Adipocyte (in vitro differentiated cells): ENCODE measurements around the gene LTA.
A peak's percentile ranks its signal among the peaks of the same experiment; 100 is the strongest.
"Not testable (repeated sequence)": the region's sequence is repeated elsewhere in the genome, so short reads cannot be mapped to it uniquely, and the experiment has no call there.

Experiments used
- DNase-seq: peaks from one replicate; pipeline ENCODE4 v3.0.0-alpha.2; 2015; ENCODE audit warnings: low read depth
- H3K27me3 ChIP-seq: replicated peaks from 2 replicates; pipeline ENCODE4 v1.7.0; 2013; ENCODE audit warnings: mild to moderate bottlenecking, low read length, moderate library complexity; ENCODE audit not compliant: control insufficient read depth, insufficient read depth
- H3K36me3 ChIP-seq: 2 replicates; pipeline ENCODE4 v1.7.0; 2013; ENCODE audit warnings: low read length, mild to moderate bottlenecking, moderate library complexity; ENCODE audit not compliant: control insufficient read depth, insufficient read depth, severe bottlenecking
- H3K4me1 ChIP-seq: 2 replicates; pipeline ENCODE4 v1.7.0; 2013; ENCODE audit warnings: mild to moderate bottlenecking, low read length, moderate library complexity; ENCODE audit not compliant: control insufficient read depth, insufficient read depth
- H3K4me3 ChIP-seq: 2 replicates; pipeline ENCODE4 v1.7.0; 2013; ENCODE audit warnings: mild to moderate bottlenecking, low read length, moderate library complexity
- H3K9ac ChIP-seq: 2 replicates; pipeline ENCODE4 v1.7.0; 2013; ENCODE audit warnings: mild to moderate bottlenecking, low read length, moderate library complexity
- H3K9me3 ChIP-seq: 2 replicates; pipeline ENCODE4 v1.7.0; 2013; ENCODE audit warnings: mild to moderate bottlenecking, low read length, moderate library complexity; ENCODE audit not compliant: control insufficient read depth

Gene LTA

DNA sequence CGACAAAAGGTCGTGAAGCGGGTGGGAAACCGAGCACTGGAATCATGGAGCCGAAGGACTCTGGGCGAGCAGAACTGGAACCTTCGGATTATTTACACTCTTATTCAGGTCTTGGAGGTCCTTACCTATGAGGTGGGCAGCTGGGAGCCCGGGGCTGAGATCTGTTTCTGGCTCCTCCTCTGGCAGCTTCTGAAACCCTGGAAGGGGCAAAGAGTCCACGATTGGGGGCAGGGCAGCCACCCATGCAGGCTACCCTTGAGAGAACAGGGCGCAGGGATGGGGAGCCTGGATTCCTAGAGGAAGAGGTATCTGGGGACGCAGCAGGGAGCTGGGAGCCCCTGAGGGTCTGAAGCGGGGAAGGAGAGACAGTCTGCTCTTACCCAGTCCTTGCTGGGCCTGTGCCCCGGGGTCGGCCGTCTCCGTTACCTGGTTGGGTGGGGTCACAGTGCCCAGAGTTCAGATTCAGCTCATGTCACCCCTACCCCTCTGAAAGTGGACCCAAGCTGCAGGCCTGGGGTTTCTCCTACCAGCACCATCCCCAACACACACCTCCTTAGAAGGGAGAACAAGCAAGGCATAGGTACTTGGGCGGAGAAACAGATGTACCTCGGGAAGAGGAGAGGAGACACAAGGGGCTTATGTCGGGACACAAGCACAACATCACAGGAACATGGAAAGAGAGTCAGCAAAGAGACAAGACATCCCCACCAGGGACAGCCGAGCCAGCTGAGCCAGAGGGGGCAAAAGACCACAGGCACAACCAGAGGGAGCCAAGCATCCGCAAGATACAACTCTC is 9.5 kb downstream of the LTA start:
- H3K9ac ChIP-seq = peak overlapping the region; percentile 96
- peak overlapping the region; percentile 96 for H3K4me3 ChIP-seq
- no peaks in the 10 kb centered on the region for H3K36me3 ChIP-seq
- H3K4me1 ChIP-seq = peaks cover 10% of the 10 kb centered on the region
- DNase-seq = no peak
- H3K27me3 ChIP-seq = no peaks in the 10 kb centered on the region
- no peaks in the 10 kb centered on the region for H3K9me3 ChIP-seq

DNA sequence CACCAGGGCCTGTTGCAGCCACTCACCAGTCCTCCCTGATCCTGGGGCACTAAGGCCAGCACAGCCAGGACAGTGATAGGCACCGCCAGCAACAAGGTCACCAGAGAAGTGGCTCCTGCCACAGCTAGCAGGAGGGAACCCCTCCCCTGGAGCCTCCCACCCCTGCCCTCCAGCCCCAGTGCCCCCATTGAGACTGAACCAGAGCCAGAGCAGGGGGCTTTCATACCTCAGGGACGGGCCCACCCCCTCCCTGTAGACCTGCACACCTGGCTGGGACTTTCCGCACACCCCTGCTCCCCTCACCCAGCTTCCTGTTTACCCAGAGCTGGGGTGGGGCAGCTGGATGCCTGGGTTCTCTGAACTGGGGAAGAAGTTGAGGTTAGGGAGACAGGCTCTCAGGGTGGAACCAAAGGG is 10.1 kb downstream of the LTA start, which contains the start of gene LTB:
TSS of gene LTB (minus strand) at position 195 of the 414 bp plus-strand sequence. CDS start at position 188, 7 bp downstream.
- Histone ChIP-seq H3K27me3 (no peaks in the 10 kb centered on the region), H3K9me3 (no peaks in the 10 kb centered on the region), H3K9ac (peak within 1 kb of the TSS; percentile 96), H3K4me3 (peak within 1 kb of the TSS; percentile 96), H3K36me3 (no peaks in the 10 kb centered on the region), H3K4me1 (peaks cover 10% of the 10 kb centered on the region)
- DNase-seq = no peak

DNA sequence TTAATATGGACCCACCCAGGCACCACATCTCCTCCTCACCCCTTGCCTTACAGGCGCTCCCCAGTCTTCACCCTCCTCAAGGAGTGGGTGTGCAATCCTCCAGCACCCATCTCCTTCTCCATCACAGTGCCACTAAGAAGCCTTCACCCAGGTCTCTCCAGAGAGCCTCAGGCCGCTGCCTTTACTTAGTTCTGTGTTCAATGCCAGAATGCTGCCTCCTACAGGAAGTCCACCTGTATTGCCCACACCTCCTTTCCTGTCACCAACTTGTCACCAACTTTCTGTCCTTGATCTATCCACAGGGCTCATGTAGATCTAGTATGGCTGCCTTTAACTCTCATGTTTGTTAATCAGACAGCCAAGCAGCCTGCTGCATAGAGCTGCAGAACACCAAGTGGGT is 13.4 kb downstream of the LTA start:
- Histone ChIP-seq H3K4me1 (peaks cover 8% of the 10 kb centered on the region), H3K9me3 (no peaks in the 10 kb centered on the region), H3K27me3 (no peaks in the 10 kb centered on the region), H3K9ac (no peak overlapping the region), H3K4me3 (no peak overlapping the region), H3K36me3 (no peaks in the 10 kb centered on the region)
- no peak for DNase-seq

DNA sequence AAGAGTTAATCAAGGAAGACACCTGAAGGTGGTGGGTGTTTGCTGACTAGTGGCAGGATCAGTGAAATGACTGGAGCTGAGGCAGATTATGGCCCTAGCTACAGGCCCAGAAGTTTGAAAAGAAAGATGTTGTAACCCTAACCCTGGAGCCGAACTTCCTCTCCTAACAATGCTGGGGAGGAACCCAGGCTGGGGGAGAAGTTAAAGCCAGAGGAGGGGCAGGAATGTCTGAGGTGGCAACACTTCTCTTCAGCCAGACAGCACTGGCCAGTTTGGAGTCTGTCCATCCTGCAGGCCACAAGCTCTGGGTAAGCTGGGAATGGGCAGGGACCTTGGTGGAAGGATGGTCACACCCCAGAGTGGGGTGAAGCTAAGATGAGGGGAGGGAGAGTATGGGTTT is 13.9 kb downstream of the LTA start, which contains the start of gene LST1:
TSS of gene LST1 (plus strand) at position 270 of the 400 bp plus-strand sequence. CDS start 1,023 bp downstream, outside the sequence.
- no peak for DNase-seq
- Histone ChIP-seq H3K9ac (no peak within 1 kb of the TSS), H3K4me3 (no peak within 1 kb of the TSS), H3K27me3 (no peaks in the 10 kb centered on the region), H3K9me3 (no peaks in the 10 kb centered on the region), H3K4me1 (peaks cover 6% of the 10 kb centered on the region), H3K36me3 (no peaks in the 10 kb centered on the region)

DNA sequence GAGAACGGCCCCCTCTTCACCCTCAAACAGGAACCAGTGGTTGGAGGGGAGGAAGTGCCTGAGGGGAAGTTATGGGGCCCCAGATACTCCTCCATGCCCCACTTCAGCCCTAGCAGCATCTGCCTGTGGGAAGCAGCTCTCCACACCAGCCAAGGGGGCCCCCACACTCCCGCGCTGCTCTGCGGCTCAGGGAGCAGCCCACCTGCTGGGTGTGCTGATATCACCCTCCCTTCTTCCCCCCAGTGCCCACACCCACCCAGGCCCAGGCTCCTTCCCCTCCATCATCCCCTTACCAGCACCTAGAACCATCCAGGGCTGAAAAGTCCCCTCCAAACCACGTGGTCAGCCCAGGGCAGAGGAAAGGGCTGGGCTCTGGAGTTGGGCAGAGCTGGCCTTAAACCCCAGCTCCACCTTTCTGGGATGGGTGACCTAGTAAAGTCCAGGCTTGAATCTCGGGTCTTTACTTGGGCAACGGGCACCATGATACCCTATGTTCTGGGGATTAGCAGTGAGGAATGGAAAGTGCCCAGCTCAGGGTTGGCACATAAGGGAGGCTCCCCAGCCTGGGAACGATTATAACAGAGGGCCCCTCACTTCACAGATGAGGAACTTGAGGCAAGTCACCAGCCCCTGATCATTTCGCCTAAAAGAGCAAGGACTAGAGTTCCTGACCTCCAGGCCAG is 14.7 kb downstream of the LTA start:
- no peak for DNase-seq
- peaks cover 2% of the 10 kb centered on the region for H3K4me1 ChIP-seq
- no peak overlapping the region for H3K9ac ChIP-seq
- no peaks in the 10 kb centered on the region for H3K36me3 ChIP-seq
- no peaks in the 10 kb centered on the region for H3K9me3 ChIP-seq
- H3K27me3 ChIP-seq = no peaks in the 10 kb centered on the region
- H3K4me3 ChIP-seq = no peak overlapping the region

DNA sequence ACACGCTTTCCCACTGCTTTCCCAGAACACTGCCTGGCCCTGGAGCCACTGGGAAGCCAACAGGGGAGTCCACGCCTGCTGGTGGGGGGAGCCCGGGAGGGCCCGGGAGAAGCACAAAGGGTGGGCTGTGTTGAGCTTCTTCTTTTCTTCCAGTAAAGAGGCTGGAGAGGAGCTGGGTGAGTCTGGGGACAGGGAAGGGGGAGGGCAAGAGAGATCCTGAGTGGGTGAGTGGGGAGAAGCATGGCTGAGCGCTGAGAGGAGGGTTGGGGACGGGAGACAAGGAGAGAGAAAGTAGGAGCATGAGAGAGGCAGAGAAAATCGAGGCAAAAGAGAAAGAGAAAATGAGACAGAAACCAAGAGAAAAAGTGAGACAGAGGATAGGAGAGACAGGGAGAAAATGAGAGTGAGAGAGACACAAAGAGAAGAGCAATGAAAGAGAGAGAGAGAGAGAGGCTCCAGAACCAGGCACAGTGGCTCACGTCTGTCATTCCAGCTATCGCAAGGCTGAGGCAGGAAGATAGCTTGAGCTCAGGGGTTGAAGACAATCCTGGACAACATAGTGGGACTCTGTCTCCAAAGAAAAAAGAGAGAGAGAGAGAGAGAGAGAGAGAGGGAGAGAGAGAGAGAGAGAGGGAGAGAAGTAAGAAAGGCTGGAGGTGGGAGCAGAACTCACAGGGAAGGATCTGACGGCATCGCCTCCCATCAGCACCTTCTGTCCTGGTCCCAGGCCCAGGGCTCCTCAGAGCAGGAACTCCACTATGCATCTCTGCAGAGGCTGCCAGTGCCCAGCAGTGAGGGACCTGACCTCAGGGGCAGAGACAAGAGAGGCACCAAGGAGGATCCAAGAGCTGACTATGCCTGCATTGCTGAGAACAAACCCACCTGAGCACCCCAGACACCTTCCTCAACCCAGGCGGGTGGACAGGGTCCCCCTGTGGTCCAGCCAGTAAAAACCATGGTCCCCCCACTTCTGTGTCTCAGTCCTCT is 16.0 kb downstream of the LTA start:
- H3K4me1 ChIP-seq = no peaks in the 10 kb centered on the region
- DNase-seq = no peak
- H3K36me3 ChIP-seq = no peaks in the 10 kb centered on the region
- H3K4me3 ChIP-seq = no peak overlapping the region
- no peaks in the 10 kb centered on the region for H3K27me3 ChIP-seq
- no peaks in the 10 kb centered on the region for H3K9me3 ChIP-seq
- no peak overlapping the region for H3K9ac ChIP-seq

DNA sequence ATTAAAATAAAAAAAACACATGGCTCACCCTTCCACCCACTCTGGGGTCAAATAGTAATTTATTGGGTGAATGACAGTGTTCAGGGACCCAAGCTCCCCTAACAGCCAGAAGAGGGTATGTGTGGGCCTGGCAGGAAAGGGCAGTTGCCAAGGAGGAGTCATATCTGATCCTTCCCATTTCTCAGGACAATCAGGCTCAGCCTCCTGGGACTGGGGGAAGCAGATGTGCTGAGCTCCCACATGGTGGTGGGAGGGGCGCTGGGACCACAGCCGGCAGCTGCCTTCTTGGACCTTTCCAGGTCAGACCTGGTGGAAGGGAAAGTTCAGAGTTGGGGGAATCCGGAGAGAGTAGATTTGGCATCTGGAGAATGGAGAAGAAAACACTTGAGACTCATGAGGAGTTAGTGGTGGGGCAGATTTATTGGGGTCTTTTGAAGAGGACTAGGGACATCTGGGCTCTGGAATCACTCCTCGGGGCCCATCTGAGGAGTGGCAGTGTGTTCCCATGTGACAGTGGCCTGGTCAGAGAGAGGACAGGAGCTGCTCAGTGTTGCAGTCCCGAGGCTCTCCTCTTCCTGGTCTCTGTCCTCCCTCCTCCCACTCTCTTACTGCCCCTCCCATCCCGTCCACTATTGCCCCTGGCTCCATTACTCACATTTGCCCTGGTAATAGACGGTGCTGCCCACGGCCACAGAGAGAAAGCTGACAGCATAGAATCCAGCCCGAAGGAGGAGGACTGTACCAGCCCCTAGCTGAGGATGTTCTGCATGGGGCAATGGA is 17.0 kb downstream of the LTA start:
- no peak for DNase-seq
- H3K9ac ChIP-seq = no peak overlapping the region

DNA sequence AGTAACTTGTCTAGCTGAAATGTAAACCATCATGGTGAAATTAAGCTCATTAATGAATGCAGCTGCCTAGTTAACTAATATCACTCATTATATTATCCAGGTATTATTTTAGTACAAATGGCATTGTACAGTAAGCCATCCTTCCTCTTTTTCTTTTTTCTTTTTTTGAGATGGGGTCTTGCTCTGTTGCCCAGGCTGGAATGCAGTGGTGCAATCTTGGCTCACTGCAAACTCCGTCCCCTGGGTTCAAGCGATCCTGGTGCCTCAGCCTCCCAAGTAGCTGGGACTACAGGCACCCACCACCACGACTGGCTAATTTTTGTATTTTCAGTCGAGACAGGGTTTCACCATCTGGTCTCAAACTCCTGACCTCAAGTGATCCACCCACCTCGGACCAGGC is 18.6 kb downstream of the LTA start:
- not testable (repeated sequence) for H3K4me1 ChIP-seq

More for the DNA sequence above, 17.0 kb downstream of the LTA start:
- Histone ChIP-seq H3K4me1 (no peaks in the 10 kb centered on the region), H3K9me3 (no peaks in the 10 kb centered on the region), H3K36me3 (no peaks in the 10 kb centered on the region), H3K4me3 (no peak overlapping the region), H3K27me3 (no peaks in the 10 kb centered on the region)

DNA sequence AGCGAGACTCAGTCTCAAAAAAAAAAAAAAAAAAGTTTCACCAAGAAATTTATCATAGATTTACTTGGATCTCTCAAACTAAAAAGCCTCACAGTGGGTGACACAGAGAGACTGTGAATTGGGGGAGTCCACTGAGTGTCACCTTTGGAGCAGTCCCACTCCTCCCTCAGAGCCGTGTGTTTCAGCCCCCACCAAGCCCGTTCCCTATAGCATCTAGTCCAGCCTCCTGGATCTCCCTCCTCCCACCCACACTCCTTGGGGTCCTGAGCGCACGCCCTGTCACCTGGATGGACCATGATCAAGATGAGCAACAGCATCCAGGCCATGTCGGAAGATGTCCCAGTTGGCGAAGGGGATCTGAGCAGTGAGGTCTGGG is 20.3 kb downstream of the LTA start:
- Histone ChIP-seq H3K36me3 (no peaks in the 10 kb centered on the region), H3K27me3 (no peaks in the 10 kb centered on the region), H3K4me1 (no peaks in the 10 kb centered on the region), H3K9me3 (no peaks in the 10 kb centered on the region), H3K9ac (no peak overlapping the region), H3K4me3 (no peak overlapping the region)
- no peak for DNase-seq

More for the DNA sequence above, 18.6 kb downstream of the LTA start:
- DNase-seq, H3K36me3 ChIP-seq, H3K27me3 ChIP-seq, H3K4me3 ChIP-seq, H3K9me3 ChIP-seq, H3K9ac ChIP-seq: not testable (repeated sequence)

DNA sequence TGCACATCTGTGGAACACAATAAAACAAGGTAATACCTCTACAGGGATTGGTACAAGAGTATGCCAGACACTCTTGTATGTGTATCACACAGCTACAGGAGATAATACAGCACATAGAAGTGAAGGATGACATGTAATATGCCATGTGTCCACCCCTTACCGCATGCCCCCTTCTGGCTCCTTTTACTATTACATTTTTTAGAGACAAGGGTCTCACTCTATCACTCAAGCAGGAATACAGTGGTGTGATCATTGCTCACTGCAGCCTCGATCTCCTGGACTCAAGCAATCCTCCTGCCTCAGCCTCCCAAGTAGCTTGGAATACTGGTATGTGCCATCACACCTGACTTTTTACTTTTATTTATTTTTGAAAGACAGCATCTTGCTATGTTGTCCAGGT is 24.9 kb downstream of the LTA start:
- H3K9me3 ChIP-seq = no peaks in the 10 kb centered on the region
- peak; percentile 41 for DNase-seq

More for the DNA sequence above, 24.9 kb downstream of the LTA start:
- Histone ChIP-seq H3K9ac (no peak overlapping the region), H3K36me3 (no peaks in the 10 kb centered on the region), H3K27me3 (no peaks in the 10 kb centered on the region), H3K4me1 (no peaks in the 10 kb centered on the region), H3K4me3 (no peak overlapping the region)
